Astrocyte of the cerebellum (primary cell): ENCODE results near the gene C2orf92.

ENCODE experiments used
- DNase-seq: peaks from one replicate; pipeline ENCODE4 v3.0.0-alpha.2; 2011; ENCODE audit warnings: low read depth
- H3K4me3 ChIP-seq: 2 replicates; pipeline ENCODE4 v1.5.1; 2011; ENCODE audit warnings: mild to moderate bottlenecking, low read depth, low read length, moderate library complexity
- in situ Hi-C: cut with HindIII; loops from 2 replicates; pipeline ENCODE4 v1.10.0; 2017; ENCODE audit warnings: low sequenced_read_pairs
- TF ChIP-seq, protein P1 (sequence below): IDR thresholded peaks from 2 replicates; pipeline ENCODE4 v1.5.1; 2012; ENCODE audit warnings: low read length, low read depth, moderate library complexity, mild to moderate bottlenecking; ENCODE audit errors: missing control alignments

The C2orf92 gene

GRCh38 chr2:97656129-97656755 is 13.3 kb upstream of the C2orf92 start:
- TF ChIP-seq, protein P1, sequence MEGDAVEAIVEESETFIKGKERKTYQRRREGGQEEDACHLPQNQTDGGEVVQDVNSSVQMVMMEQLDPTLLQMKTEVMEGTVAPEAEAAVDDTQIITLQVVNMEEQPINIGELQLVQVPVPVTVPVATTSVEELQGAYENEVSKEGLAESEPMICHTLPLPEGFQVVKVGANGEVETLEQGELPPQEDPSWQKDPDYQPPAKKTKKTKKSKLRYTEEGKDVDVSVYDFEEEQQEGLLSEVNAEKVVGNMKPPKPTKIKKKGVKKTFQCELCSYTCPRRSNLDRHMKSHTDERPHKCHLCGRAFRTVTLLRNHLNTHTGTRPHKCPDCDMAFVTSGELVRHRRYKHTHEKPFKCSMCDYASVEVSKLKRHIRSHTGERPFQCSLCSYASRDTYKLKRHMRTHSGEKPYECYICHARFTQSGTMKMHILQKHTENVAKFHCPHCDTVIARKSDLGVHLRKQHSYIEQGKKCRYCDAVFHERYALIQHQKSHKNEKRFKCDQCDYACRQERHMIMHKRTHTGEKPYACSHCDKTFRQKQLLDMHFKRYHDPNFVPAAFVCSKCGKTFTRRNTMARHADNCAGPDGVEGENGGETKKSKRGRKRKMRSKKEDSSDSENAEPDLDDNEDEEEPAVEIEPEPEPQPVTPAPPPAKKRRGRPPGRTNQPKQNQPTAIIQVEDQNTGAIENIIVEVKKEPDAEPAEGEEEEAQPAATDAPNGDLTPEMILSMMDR, result no peak
- no peak overlapping the region for H3K4me3 ChIP-seq
- DNase-seq, result no peak
- in situ Hi-C loops, result no loop called here

GRCh38 chr2:97656905-97657587 is 12.5 kb upstream of the C2orf92 start:
- DNase-seq, result no peak
- in situ Hi-C loops, result no loop called here
- TF ChIP-seq, protein P1, result no peak
- no peak overlapping the region for H3K4me3 ChIP-seq

GRCh38 chr2:97657986-97658690 is 11.4 kb upstream of the C2orf92 start:
- in situ Hi-C loops, result no loop called here
- TF ChIP-seq, protein P1, result no peak
- H3K4me3 ChIP-seq, result no peak overlapping the region
- DNase-seq, result no peak

DNA sequence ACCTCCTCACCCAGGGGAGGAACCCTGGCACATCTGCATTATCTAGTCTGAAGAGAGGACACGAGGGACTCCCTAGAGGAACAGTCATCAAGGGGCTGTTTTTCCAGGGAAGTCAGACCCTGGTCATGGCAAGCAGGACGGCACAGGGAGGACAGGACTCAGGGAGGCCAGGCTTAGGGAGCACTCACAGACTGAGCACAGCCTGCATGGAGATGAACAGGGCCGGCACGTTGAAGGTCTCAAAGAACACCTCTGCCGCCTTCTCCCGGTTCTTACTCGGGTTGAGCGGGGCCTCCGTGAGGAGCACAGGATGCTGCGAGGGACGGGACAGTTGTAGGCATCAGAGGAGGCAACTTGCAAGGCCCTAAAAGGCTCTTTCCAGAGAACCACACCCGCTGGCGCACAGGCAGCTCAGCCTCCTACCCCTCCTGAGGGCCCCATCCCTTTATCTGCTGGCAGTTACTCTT is 10.8 kb upstream of the C2orf92 start:
- in situ Hi-C loops, result no loop called here
- TF ChIP-seq, protein P1, result no peak
- H3K4me3 ChIP-seq, result no peak overlapping the region
- no peak for DNase-seq

DNA sequence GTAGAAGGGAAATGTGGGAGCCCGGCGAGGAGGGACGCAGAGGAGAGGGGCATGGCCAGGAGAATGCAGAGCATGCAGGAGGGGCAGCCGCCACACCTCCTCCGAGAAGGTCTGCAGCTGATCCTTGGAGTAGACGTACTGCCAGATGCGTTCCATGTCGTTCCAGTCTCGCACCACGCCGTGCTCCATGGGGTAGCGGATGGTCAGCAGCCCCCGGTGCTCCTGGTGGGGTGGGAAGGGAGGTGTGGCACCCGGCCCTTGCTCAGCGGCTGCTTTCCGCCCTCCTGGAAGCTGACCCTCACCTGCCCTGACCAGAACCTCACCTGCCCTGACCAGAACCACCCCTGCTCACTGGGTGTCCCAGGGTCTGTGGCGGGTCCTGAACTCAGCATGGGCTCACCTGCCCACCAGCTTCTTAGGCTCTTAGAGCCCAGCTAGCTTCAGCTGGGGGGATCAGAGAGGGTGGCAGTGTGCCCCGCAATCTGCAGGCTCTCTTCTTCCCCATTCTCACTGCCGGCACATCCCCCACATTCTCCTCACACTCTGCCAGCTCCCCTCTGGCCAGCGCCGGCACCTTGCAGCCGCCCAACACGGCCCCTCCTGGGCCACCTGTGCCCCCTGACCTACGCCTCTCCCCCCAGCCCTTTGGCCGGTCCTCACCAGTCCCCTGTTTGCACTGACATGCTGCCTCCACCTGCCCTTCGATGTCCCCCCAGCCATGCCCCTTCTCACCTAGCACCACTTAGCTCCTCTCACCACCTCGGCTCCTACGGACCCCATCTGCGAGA is 10.1 kb upstream of the C2orf92 start:
- no peak overlapping the region for H3K4me3 ChIP-seq
- DNase-seq, result no peak
- in situ Hi-C loops, result no loop called here
- TF ChIP-seq, protein P1, result no peak
